ENCODE measurements around the gene DLD. TPM values are rescaled to one million over a fixed set of nuclear protein-coding genes. Genes with fewer than 3 reads are reported as not detected.
"Not testable (repeated sequence)": the region's sequence is repeated elsewhere in the genome, so short reads cannot be mapped to it uniquely, and the experiment has no call there.

DLD gene
- polyA plus RNA-seq, 4 donors, result 45.4 to 153 (median 84.0) TPM

- DNase-seq (peak; percentile 39 to 77), FAIRE-seq (no peak)
- Histone ChIP-seq H3K4me3 (ENCODE audit: low read depth in 1 of 3, low read length in 3 of 3) (no peak overlapping the region), H3K27me3 (ENCODE audit: control insufficient read depth in 3 of 3, insufficient read depth in 3 of 3, low read length in 3 of 3) (no peaks in the 10 kb centered on the region), H3K9me3 (ENCODE audit: control insufficient read depth in 2 of 2, insufficient read depth in 1 of 2, low read depth in 1 of 2, low read length in 1 of 2) (no peaks in the 10 kb centered on the region), H3K4me1 (ENCODE audit: control insufficient read depth in 3 of 3, insufficient read depth in 2 of 3, low read depth in 1 of 3, low read length in 2 of 3) (peaks cover 0 to 7% (median 5%) of the 10 kb centered on the region in 3 donors), H3K27ac (ENCODE audit: low read depth in 1 of 3, low read length in 2 of 3) (peak overlapping the region in 2 of 3 donors; percentile 44 to 48), H3K36me3 (ENCODE audit: control insufficient read depth in 3 of 3, insufficient read depth in 2 of 3, low read depth in 1 of 3, low read length in 3 of 3) (peaks cover 0 to 62% (median 22%) of the 10 kb centered on the region in 3 donors)
- 19 to 53% (median 44%) methylated on average over 7 of the region's 7 CpGs for WGBS, 3 donors
These were observed 57.9 kb downstream of the DLD start for GRCh38 chr7:107948645-107949442.

- no peak for DNase-seq
- peaks cover 0 to 67% (median 16%) of the 10 kb centered on the region in 3 donors for H3K36me3 ChIP-seq (ENCODE audit: control insufficient read depth in 3 of 3, insufficient read depth in 2 of 3, low read depth in 1 of 3, low read length in 3 of 3)
- H3K9me3 ChIP-seq (ENCODE audit: control insufficient read depth in 2 of 2, insufficient read depth in 1 of 2, low read depth in 1 of 2, low read length in 1 of 2), result no peaks in the 10 kb centered on the region
- 57 to 68% (median 67%) methylated on average over 1 of the region's 1 CpG for WGBS, 3 donors
- H3K27me3 ChIP-seq (ENCODE audit: control insufficient read depth in 3 of 3, insufficient read depth in 3 of 3, low read length in 3 of 3), result no peaks in the 10 kb centered on the region
- H3K4me1 ChIP-seq (ENCODE audit: control insufficient read depth in 3 of 3, insufficient read depth in 2 of 3, low read depth in 1 of 3, low read length in 2 of 3), result peaks cover 0 to 7% (median 5%) of the 10 kb centered on the region in 3 donors
- FAIRE-seq, result no peak
- H3K27ac ChIP-seq (ENCODE audit: low read depth in 1 of 3, low read length in 2 of 3), result peak overlapping the region in 1 of 3 donors; percentile 44
- H3K4me3 ChIP-seq (ENCODE audit: low read depth in 1 of 3, low read length in 3 of 3), result no peak overlapping the region
These were observed 58.5 kb downstream of the DLD start for GRCh38 chr7:107949443-107949935.

GRCh38 chr7:107951172-107951787, 60.3 kb downstream of the DLD start:
- WGBS, 3 donors, result 90 to 96% (median 93%) methylated on average over 14 of the region's 14 CpGs
- no peak overlapping the region for H3K4me3 ChIP-seq (ENCODE audit: low read depth in 1 of 3, low read length in 3 of 3)
- H3K9me3 ChIP-seq (ENCODE audit: control insufficient read depth in 2 of 2, insufficient read depth in 1 of 2, low read depth in 1 of 2, low read length in 1 of 2), result no peaks in the 10 kb centered on the region
- DNase-seq (no peak), FAIRE-seq (no peak)
- H3K27me3 ChIP-seq (ENCODE audit: control insufficient read depth in 3 of 3, insufficient read depth in 3 of 3, low read length in 3 of 3), result no peaks in the 10 kb centered on the region
- peaks cover 0 to 7% (median 5%) of the 10 kb centered on the region in 3 donors for H3K4me1 ChIP-seq (ENCODE audit: control insufficient read depth in 3 of 3, insufficient read depth in 2 of 3, low read depth in 1 of 3, low read length in 2 of 3)
- no peak overlapping the region for H3K27ac ChIP-seq (ENCODE audit: low read depth in 1 of 3, low read length in 2 of 3)
- peaks cover 0 to 69% (median 16%) of the 10 kb centered on the region in 3 donors for H3K36me3 ChIP-seq (ENCODE audit: control insufficient read depth in 3 of 3, insufficient read depth in 2 of 3, low read depth in 1 of 3, low read length in 3 of 3)

GRCh38 chr7:107951896-107952295, 60.9 kb downstream of the DLD start:
- peaks cover 0 to 68% (median 20%) of the 10 kb centered on the region in 3 donors for H3K36me3 ChIP-seq (ENCODE audit: control insufficient read depth in 3 of 3, insufficient read depth in 2 of 3, low read depth in 1 of 3, low read length in 3 of 3)
- H3K4me1 ChIP-seq (ENCODE audit: control insufficient read depth in 3 of 3, insufficient read depth in 2 of 3, low read depth in 1 of 3, low read length in 2 of 3), result peaks cover 0 to 7% (median 5%) of the 10 kb centered on the region in 3 donors
- FAIRE-seq, result no peak
- no peaks in the 10 kb centered on the region for H3K9me3 ChIP-seq (ENCODE audit: control insufficient read depth in 2 of 2, insufficient read depth in 1 of 2, low read depth in 1 of 2, low read length in 1 of 2)
- WGBS, 3 donors, result 87 to 92% (median 91%) methylated on average over 9 of the region's 9 CpGs
- H3K27ac ChIP-seq (ENCODE audit: low read depth in 1 of 3, low read length in 2 of 3), result no peak overlapping the region
- DNase-seq, result no peak
- H3K27me3 ChIP-seq (ENCODE audit: control insufficient read depth in 3 of 3, insufficient read depth in 3 of 3, low read length in 3 of 3), result no peaks in the 10 kb centered on the region
- H3K4me3 ChIP-seq (ENCODE audit: low read depth in 1 of 3, low read length in 3 of 3), result no peak overlapping the region

- Histone ChIP-seq H3K4me3 (ENCODE audit: low read depth in 1 of 3, low read length in 3 of 3) (no peak overlapping the region), H3K36me3 (ENCODE audit: control insufficient read depth in 3 of 3, insufficient read depth in 2 of 3, low read depth in 1 of 3, low read length in 3 of 3) (peaks cover 0 to 65% (median 23%) of the 10 kb centered on the region in 3 donors), H3K4me1 (ENCODE audit: control insufficient read depth in 3 of 3, insufficient read depth in 2 of 3, low read depth in 1 of 3, low read length in 2 of 3) (peaks cover 0 to 6% (median 2%) of the 10 kb centered on the region in 3 donors), H3K27me3 (ENCODE audit: control insufficient read depth in 3 of 3, insufficient read depth in 3 of 3, low read length in 3 of 3) (no peaks in the 10 kb centered on the region), H3K27ac (ENCODE audit: low read depth in 1 of 3, low read length in 2 of 3) (no peak overlapping the region), H3K9me3 (ENCODE audit: control insufficient read depth in 2 of 2, insufficient read depth in 1 of 2, low read depth in 1 of 2, low read length in 1 of 2) (no peaks in the 10 kb centered on the region)
- DNase-seq (no peak), FAIRE-seq (no peak)
- 71 to 82% (median 82%) methylated on average over 10 of the region's 10 CpGs for WGBS, 3 donors
These were observed 62.4 kb downstream of the DLD start for GRCh38 chr7:107953265-107953923.

- FAIRE-seq, result no peak
These were observed 62.9 kb downstream of the DLD start for GRCh38 chr7:107953924-107954303.

GRCh38 chr7:107955394-107955793, 64.4 kb downstream of the DLD start:
- H3K4me3 ChIP-seq (ENCODE audit: low read depth in 1 of 3, low read length in 3 of 3), result no peak overlapping the region
- H3K9me3 ChIP-seq (ENCODE audit: control insufficient read depth in 2 of 2, insufficient read depth in 1 of 2, low read depth in 1 of 2, low read length in 1 of 2), result no peaks in the 10 kb centered on the region
- H3K27me3 ChIP-seq (ENCODE audit: control insufficient read depth in 3 of 3, insufficient read depth in 3 of 3, low read length in 3 of 3), result no peaks in the 10 kb centered on the region
- 82 to 88% (median 87%) methylated on average over 5 of the region's 5 CpGs for WGBS, 3 donors
- peaks cover 2 to 74% (median 24%) of the 10 kb centered on the region in 3 donors for H3K36me3 ChIP-seq (ENCODE audit: control insufficient read depth in 3 of 3, insufficient read depth in 2 of 3, low read depth in 1 of 3, low read length in 3 of 3)
- no peak for FAIRE-seq
- no peak overlapping the region for H3K27ac ChIP-seq (ENCODE audit: low read depth in 1 of 3, low read length in 2 of 3)
- no peaks in the 10 kb centered on the region for H3K4me1 ChIP-seq (ENCODE audit: control insufficient read depth in 3 of 3, insufficient read depth in 2 of 3, low read depth in 1 of 3, low read length in 2 of 3)
- DNase-seq, result no peak

More at GRCh38 chr7:107953924-107954303, 62.9 kb downstream of the DLD start:
- Histone ChIP-seq H3K27ac (ENCODE audit: low read depth in 1 of 3, low read length in 2 of 3) (no peak overlapping the region), H3K4me1 (ENCODE audit: control insufficient read depth in 3 of 3, insufficient read depth in 2 of 3, low read depth in 1 of 3, low read length in 2 of 3) (peaks cover 0 to 3% (median 2%) of the 10 kb centered on the region in 3 donors), H3K27me3 (ENCODE audit: control insufficient read depth in 3 of 3, insufficient read depth in 3 of 3, low read length in 3 of 3) (no peaks in the 10 kb centered on the region), H3K4me3 (ENCODE audit: low read depth in 1 of 3, low read length in 3 of 3) (no peak overlapping the region), H3K36me3 (ENCODE audit: control insufficient read depth in 3 of 3, insufficient read depth in 2 of 3, low read depth in 1 of 3, low read length in 3 of 3) (peaks cover 0 to 65% (median 24%) of the 10 kb centered on the region in 3 donors), H3K9me3 (ENCODE audit: control insufficient read depth in 2 of 2, insufficient read depth in 1 of 2, low read depth in 1 of 2, low read length in 1 of 2) (no peaks in the 10 kb centered on the region)
- DNase-seq, result no peak
- WGBS, 3 donors, result 82 to 98% (median 92%) methylated on average over 2 of the region's 2 CpGs

GRCh38 chr7:107956950-107957349, 66.0 kb downstream of the DLD start:
- WGBS, 3 donors, result 94 to 98% (median 97%) methylated on average over 4 of the region's 4 CpGs
- H3K27me3 ChIP-seq (ENCODE audit: control insufficient read depth in 3 of 3, insufficient read depth in 3 of 3, low read length in 3 of 3); FAIRE-seq; H3K27ac ChIP-seq (ENCODE audit: low read depth in 1 of 3, low read length in 2 of 3); H3K9me3 ChIP-seq (ENCODE audit: control insufficient read depth in 2 of 2, insufficient read depth in 1 of 2, low read depth in 1 of 2, low read length in 1 of 2); H3K4me3 ChIP-seq (ENCODE audit: low read depth in 1 of 3, low read length in 3 of 3); H3K4me1 ChIP-seq (ENCODE audit: control insufficient read depth in 3 of 3, insufficient read depth in 2 of 3, low read depth in 1 of 3, low read length in 2 of 3); DNase-seq: not testable (repeated sequence)
- peaks cover 2 to 74% (median 19%) of the 10 kb centered on the region in 3 donors for H3K36me3 ChIP-seq (ENCODE audit: control insufficient read depth in 3 of 3, insufficient read depth in 2 of 3, low read depth in 1 of 3, low read length in 3 of 3)

All from small intestine (tissue), 7 donors.